Hepatic stellate cell (primary cell): Measurements from ENCODE around the gene A2ML1.
A peak's percentile ranks its signal among the peaks of the same experiment; 100 is the strongest.
"Not testable (repeated sequence)": the region's sequence is repeated elsewhere in the genome, so short reads cannot be mapped to it uniquely, and the experiment has no call there.

Source experiments
- DNase-seq: peaks from one replicate; pipeline ENCODE4 v3.0.0; 2011; ENCODE audit warnings: low spot score

The A2ML1 gene

GRCh38 chr12:8822298-8822697 is at the start of gene A2ML1:
TSS of gene A2ML1 (plus strand) at chr12:8822621. CDS start at chr12:8822652, 31 bp downstream.
- no peak for DNase-seq

DNA sequence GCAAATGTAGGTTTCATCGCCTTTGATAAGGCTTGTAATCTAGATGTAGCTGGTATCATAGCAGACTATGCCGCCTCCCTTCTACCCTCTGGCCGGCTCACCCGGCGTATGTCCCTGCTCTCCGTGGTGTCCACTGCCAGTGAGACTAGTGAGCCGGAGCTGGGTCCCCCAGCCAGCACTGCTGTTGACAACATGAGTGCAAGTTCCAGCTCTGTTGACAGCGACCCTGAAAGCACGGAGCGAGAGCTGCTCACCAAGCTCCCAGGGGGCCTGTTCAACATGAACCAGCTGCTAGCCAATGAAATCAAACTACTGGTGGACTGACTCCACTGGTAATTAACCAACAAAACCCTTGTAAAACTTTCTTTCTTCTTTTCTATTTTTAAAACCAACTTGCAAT is 49.0 kb upstream of the A2ML1 start:
- DNase-seq = no peak

DNA sequence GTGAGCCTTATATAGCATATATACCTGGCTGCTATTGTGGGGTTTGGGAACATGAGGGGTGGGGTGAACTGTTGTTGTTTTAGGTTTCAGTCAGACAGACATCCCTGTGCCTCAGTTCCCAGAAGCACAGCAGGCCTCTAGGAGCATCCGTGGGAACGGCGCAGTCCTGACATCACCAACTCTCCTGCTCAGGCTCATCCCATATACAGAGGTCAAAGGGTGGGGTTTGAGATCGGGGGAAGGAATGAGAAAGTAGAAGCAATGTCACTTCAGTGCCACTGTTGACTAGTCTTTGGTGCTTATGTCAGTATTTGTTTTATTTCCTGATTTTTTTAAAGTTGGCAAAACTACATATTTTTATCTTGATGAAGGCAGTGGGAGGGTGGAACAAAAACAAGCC is 43.1 kb upstream of the A2ML1 start:
- DNase-seq = no peak

DNA sequence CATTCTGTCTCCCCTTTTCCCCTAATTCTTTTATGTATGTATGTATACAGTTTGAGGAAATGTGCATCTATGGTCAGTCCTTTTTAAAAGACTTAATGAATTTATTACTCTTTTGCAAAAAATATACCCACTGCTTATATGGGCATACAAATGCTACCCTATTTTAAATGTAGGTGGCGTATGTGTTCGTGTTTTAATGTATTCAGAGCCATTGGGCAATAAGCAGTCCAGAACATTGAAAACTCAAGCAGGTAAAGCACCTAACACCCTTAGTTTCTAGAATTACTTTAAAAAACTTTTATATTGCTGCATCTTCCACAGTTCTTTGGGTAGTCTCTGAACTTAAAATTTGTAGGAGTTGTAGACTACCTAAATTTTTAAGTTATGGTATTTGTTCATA is 42.6 kb upstream of the A2ML1 start:
- no peak for DNase-seq

DNA sequence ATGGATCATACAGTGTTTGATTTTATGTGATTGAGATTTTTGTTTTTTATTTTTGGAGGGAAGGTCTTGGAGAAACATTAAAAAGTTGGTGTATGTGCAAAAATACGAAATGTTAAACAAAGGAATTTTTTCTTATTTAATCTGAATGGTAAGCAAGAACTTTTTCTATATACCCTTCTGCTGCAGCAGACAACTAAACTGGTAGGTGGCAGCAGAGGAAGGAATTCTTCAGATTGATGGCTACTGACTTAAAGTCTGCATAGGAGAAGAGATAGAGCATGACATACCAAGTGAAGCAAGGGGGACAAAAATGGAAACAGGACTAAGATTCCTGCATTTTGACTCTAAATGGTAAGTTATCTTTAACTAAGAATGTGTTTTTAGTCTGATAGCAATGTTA is 42.0 kb upstream of the A2ML1 start:
- peak; percentile 38 for DNase-seq

- DNase-seq = no peak
These were observed 40.9 kb upstream of the A2ML1 start for GRCh38 chr12:8781381-8782127.

DNA sequence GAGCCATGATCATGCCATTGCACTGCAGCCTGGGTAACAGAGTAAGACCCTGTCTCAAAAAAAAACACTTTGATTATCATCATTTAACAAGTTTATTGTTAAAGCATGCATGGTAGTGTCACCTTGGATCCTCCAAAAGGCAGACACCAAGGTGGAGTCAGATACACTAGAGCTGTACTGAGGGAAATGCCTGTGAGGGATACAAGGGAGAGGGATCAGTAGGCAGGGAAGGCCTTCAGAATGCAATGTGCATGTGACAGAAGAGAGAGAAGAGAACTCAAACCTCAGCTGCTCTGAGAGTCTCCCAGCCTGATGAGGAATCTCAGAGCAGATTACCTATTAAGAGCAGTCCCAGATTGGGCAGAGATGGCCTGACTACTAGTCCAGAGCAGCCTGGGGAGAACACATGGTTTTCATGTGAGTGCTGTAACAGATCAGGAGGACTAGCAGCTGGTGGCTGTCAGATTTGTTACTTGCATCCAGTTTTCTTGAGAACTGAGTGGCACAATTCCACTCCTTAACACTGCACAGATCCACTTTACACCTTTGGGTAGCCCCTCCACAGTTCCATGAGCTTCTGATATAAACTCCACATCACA is 38.0 kb upstream of the A2ML1 start:
- DNase-seq = no peak

DNA sequence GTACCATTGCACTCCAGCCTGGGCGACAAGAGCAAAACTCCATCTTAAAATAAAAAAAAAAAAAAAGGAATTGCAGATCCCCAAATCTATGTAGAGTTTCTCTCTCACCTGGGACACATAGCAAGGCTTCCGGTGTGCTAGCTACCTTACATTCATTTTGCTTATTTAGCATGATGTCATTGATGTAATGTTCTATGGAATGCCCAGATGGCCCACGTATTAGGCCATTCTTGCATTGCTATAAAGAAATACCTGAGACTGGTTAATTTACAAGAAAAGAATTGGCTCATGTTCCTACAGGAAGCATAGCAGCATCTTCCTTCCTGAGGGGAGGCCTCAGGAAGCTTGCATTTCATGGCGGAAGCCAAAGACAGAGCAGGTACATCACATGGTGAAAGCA is 36.9 kb upstream of the A2ML1 start:
- DNase-seq = no peak

GRCh38 chr12:8787206-8787605 is 35.2 kb upstream of the A2ML1 start:
- not testable (repeated sequence) for DNase-seq

DNA sequence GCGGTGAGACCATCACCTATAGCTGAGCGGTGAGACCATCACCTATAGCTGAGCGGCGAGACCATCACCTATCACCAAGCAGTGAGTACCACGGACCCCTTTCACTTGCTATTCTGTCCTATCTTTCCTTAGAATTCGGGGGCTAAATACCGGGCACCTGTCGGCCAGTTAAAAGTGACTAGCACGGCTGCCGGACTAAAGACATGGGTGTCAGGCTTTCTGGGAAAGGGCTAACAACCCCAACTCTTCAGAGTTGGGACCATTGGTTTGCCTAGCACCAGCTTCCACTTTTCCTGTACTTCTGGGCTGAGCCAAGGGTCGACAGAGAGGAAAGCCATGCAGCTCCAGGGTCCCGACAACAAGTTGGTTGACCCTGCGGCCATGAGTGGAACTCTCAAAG is 33.7 kb upstream of the A2ML1 start:
- DNase-seq = not testable (repeated sequence)

- DNase-seq = not testable (repeated sequence)
These were observed 32.9 kb upstream of the A2ML1 start for GRCh38 chr12:8789341-8790013.

DNA sequence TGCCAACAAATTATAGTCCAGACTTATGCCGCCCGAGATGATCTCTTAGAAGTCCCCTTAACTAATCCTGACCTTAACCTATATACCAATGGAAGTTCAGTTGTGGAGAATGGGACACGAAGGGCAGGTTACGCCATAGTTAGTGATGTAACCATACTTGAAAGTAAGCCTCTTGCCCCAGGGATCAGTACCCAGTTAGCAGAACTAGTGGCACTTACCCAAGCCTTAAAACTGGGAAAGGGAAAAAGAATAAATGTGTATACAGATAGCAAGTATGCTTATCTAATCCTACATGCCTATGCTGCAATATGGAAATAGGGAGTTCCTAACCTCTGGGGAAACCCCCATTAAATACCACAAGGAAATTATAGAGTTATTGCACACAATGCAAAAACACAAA is 29.2 kb upstream of the A2ML1 start:
- DNase-seq = not testable (repeated sequence)

GRCh38 chr12:8794611-8795010 is 27.8 kb upstream of the A2ML1 start:
- DNase-seq = not testable (repeated sequence)

- DNase-seq = no peak
These were observed 25.4 kb upstream of the A2ML1 start for GRCh38 chr12:8796831-8797626.

DNA sequence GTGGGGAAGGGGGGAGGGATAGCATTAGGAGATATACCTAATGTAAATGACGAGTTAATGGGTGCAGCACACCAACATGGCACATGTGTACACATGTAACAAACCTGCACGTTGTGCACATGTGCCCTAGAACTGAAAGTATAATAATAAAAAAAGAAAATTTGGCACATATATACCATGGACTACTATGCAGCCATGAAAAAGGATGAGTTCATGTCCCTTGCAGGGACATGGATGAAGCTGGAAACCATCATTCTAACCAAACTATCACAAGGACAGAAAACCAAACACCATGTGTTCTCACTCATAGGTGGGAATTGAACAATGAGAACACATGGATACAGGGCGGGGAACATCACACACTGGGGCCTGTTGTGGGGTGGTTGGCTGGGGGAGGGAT is 21.2 kb upstream of the A2ML1 start:
- DNase-seq = not testable (repeated sequence)

DNA sequence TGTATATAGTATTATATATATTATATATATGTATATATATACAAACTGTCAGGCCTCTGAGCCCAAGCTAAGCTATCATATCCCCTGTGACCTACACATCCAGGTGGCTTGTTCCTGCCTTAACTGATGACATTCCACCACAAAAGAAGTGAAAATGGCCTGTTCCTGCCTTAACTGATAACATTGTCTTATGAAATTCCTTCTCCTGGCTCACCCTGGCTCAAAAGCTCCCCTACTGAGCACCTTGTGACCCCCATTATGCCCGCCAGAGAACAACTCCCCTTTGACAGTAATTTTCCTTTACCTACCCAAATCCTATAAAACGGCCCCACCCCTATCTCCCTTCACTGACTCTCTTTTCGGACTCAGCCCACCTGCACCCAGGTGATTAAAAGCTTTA is 17.6 kb upstream of the A2ML1 start:
- not testable (repeated sequence) for DNase-seq

DNA sequence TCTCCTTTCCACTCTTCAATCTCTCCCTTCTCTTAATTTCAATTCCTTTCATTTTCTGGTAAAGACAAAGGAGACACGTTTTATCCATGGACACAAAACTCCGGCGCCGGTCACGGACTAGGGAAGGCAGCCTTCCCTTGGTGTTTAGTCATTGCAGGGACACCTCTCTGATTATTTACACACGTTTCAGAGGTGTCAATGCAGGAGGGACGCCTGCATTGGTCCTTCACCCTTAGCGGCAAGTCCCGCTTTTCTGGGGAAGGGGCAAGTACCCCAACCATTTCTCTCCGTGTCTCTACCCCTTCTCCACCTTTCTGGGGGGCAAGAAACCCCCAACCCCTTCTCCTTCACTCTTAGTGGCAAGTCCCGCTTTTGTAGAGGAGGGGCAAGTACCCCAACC is 16.9 kb upstream of the A2ML1 start:
- not testable (repeated sequence) for DNase-seq

DNA sequence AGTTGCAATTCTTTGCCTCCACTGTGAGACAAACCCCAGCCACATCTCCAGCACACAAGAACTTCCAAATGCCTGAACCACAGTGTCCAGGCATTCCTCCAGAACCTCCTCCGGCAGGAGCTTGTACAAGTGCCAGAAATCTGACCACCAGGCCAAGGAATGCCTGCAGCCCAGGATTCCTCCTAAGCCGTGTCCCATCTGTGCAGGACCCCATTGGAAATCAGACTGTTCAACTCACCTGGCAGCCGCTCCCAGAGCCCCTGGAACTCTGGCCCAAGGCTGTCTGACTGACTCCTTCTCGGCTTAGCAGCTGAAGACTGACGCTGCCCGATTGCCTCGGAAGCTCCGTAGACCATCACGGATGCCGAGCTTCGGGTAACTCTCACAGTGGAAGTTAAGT is 15.3 kb upstream of the A2ML1 start:
- not testable (repeated sequence) for DNase-seq

- DNase-seq = not testable (repeated sequence)
These were observed 12.3 kb upstream of the A2ML1 start for GRCh38 chr12:8810112-8810511.

GRCh38 chr12:8813572-8814357 is 8.7 kb upstream of the A2ML1 start:
- no peak for DNase-seq

DNA sequence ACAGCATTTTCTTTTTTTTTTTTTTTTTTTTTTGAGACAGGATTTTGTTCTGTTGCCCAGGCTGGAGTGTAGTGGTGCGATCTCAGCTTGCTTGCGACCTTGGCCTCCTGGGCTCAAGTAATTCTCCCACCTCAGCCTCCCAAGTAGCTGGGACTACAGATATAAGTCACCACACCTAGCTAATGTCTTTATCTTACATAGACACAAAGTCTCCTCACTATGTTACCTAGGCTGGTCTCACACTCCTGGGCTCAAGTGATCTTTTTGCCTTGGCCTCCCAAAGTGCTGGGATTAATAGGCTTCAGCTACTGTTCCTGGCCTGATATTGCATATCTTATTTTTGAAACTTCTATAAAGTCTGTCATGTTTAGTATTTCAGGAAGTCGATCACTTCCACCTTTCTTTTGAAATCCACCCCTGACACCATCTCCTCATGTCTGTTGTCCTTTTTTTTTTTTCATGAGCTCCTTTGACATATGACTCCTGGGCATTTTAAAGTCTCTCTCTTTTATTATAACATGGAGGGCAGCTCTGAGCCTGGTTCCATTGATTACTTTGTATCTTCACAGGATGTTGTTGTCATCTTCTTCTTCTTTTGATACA is 5.9 kb upstream of the A2ML1 start:
- DNase-seq = no peak
